Activated T-cell treated with anti-CD3 and anti-CD28 coated beads for 24 hours (primary cell): ENCODE measurements around the gene HELZ.

Experiments used
- DNase-seq: peaks from one replicate; pipeline ENCODE4 v3.0.0-alpha.2; 2020; ENCODE audit warnings: low read depth

HELZ gene

GRCh38 chr17:67227488-67227887 is 17.5 kb downstream of the HELZ start:
- no peak for DNase-seq

- DNase-seq: no peak
Measured at GRCh38 chr17:67225316-67225715, 19.7 kb downstream of the HELZ start.

GRCh38 chr17:67224736-67225135 is 20.3 kb downstream of the HELZ start:
- DNase-seq: no peak

- DNase-seq: no peak
Measured at GRCh38 chr17:67223924-67224323, 21.1 kb downstream of the HELZ start.

- no peak for DNase-seq
Measured at GRCh38 chr17:67221062-67221998, 23.7 kb downstream of the HELZ start.

- no peak for DNase-seq
Measured at GRCh38 chr17:67218385-67218950, 26.5 kb downstream of the HELZ start.

GRCh38 chr17:67217446-67217845 is 27.6 kb downstream of the HELZ start:
- no peak for DNase-seq

- DNase-seq: no peak
Measured at GRCh38 chr17:67216578-67217320, 28.2 kb downstream of the HELZ start.

- no peak for DNase-seq
Measured at GRCh38 chr17:67215991-67216421, 29.0 kb downstream of the HELZ start.

GRCh38 chr17:67212714-67213417 is 32.1 kb downstream of the HELZ start:
- DNase-seq: no peak

- DNase-seq: no peak
Measured at GRCh38 chr17:67212231-67212630, 32.8 kb downstream of the HELZ start.

- DNase-seq: no peak
Measured at GRCh38 chr17:67211742-67212141, 33.3 kb downstream of the HELZ start.

GRCh38 chr17:67210915-67211314 is 34.1 kb downstream of the HELZ start:
- DNase-seq: no peak

- no peak for DNase-seq
Measured at GRCh38 chr17:67208232-67208631, 36.8 kb downstream of the HELZ start.

GRCh38 chr17:67203818-67204217 is 41.2 kb downstream of the HELZ start:
- no peak for DNase-seq

- DNase-seq: no peak
Measured at GRCh38 chr17:67202503-67202902, 42.5 kb downstream of the HELZ start.

- no peak for DNase-seq
Measured at GRCh38 chr17:67200727-67201301, 44.2 kb downstream of the HELZ start.

GRCh38 chr17:67198131-67198530 is 46.9 kb downstream of the HELZ start:
- DNase-seq: no peak

GRCh38 chr17:67197023-67197422 is 48.0 kb downstream of the HELZ start:
- peak; percentile 21 for DNase-seq

- no peak for DNase-seq
Measured at GRCh38 chr17:67196422-67196821, 48.6 kb downstream of the HELZ start.

- no peak for DNase-seq
Measured at GRCh38 chr17:67194134-67194533, 50.9 kb downstream of the HELZ start.

- DNase-seq: no peak
Measured at GRCh38 chr17:67187927-67188326, 57.1 kb downstream of the HELZ start.
